H1 (cell line): Measurements from ENCODE around the gene PRDM2. TPM values are rescaled to one million over a fixed set of nuclear protein-coding genes. Genes with fewer than 3 reads are reported as not detected.

Experiments used
- CTCF ChIA-PET: fragments of 300-600 bp; sonication (Branson Sonifier 250); formaldehyde crosslinking; loops from one replicate; lab custom pipeline; 2021; ENCODE audit not compliant: partially characterized antibody; lab: Charles Lee
- POLR2A ChIA-PET: fragments of 300-600 bp; sonication (Branson Sonifier 250); formaldehyde crosslinking; loops from one replicate; lab custom pipeline; 2021; ENCODE audit warnings: inconsistent platforms; ENCODE audit not compliant: partially characterized antibody; lab: Charles Lee
- DNase-seq, 2 experiments: peaks; one replicate each; pipeline versions ENCODE4 v3.0.0 to v3.0.0-alpha.2; 2010 to 2022; ENCODE audit warnings: low spot score in 2 of 2, low read depth in 1 of 2, mixed read lengths in 1 of 2
- FAIRE-seq: peaks from 2 replicates; lab custom pipeline; 2011; peaks lifted over from hg19 to GRCh38; lab: Jason Lieb, UNC
- H2AFZ ChIP-seq: 2 replicates; pipeline ENCODE4 v1.8.1; 2012; ENCODE audit warnings: low read length, inconsistent platforms
- H2AK5ac ChIP-seq: 2 replicates; pipeline ENCODE4 v1.6.1; 2013; ENCODE audit warnings: low read depth, low read length
- H2BK120ac ChIP-seq: replicated peaks from 2 replicates; pipeline ENCODE3; 2013; ENCODE audit warnings: low read depth, low read length, inconsistent platforms
- H2BK12ac ChIP-seq: 2 replicates; pipeline ENCODE4 v1.6.1; 2013; ENCODE audit warnings: low read depth, low read length
- H2BK15ac ChIP-seq: 2 replicates; pipeline ENCODE4 v1.6.1; 2013; ENCODE audit warnings: low read length
- H2BK20ac ChIP-seq: 2 replicates; pipeline ENCODE4 v1.6.1; 2013; ENCODE audit warnings: low read length
- H2BK5ac ChIP-seq: 2 replicates; pipeline ENCODE4 v1.6.1; 2013; ENCODE audit warnings: low read depth, low read length
- H3K14ac ChIP-seq: 2 replicates; pipeline ENCODE4 v1.6.1; 2013; ENCODE audit warnings: inconsistent platforms; ENCODE audit not compliant: insufficient read length
- H3K18ac ChIP-seq: 2 replicates; pipeline ENCODE4 v1.6.1; 2013; ENCODE audit warnings: low read length; ENCODE audit errors: extremely low read depth
- H3K23ac ChIP-seq: 2 replicates; pipeline ENCODE4 v1.6.1; 2013; ENCODE audit warnings: inconsistent platforms; ENCODE audit not compliant: insufficient read length
- H3K23me2 ChIP-seq: 2 replicates; pipeline ENCODE4 v1.6.1; 2013; ENCODE audit warnings: low read depth, low read length
- H3K27ac ChIP-seq: 2 replicates; pipeline ENCODE4 v1.6.1; 2011; ENCODE audit warnings: low read depth, low read length, inconsistent platforms
- H3K27me3 ChIP-seq, 4 experiments: replicated peaks in 1 of 4; 1 replicate in 1 of 4; 2 replicates in 3 of 4; pipeline versions ENCODE4 v1.6.1 to v1.8.1; 2011 to 2013; ENCODE audit warnings: low read length in 3 of 4, mild to moderate bottlenecking in 3 of 4, inconsistent platforms in 2 of 4, mixed read lengths in 2 of 4, moderate library complexity in 1 of 4; ENCODE audit not compliant: control insufficient read depth in 3 of 4, insufficient read depth in 3 of 4; ENCODE audit errors: extremely low read depth in 1 of 4
- H3K36me3 ChIP-seq, 4 experiments: 2 replicates each; pipeline versions ENCODE4 v1.6.1 to v1.8.1; 2011 to 2013; ENCODE audit warnings: mild to moderate bottlenecking in 4 of 4, low read length in 3 of 4, moderate library complexity in 2 of 4, control low read depth in 1 of 4, inconsistent platforms in 1 of 4; ENCODE audit not compliant: insufficient read depth in 4 of 4, control insufficient read depth in 2 of 4
- H3K4ac ChIP-seq: replicated peaks from 2 replicates; pipeline ENCODE3; 2013; ENCODE audit warnings: low read length, low read depth, mixed read lengths, inconsistent platforms; ENCODE audit not compliant: insufficient read length
- H3K4me1 ChIP-seq, 4 experiments: replicated peaks in 1 of 4; 1 replicate in 1 of 4; 2 replicates in 3 of 4; pipeline versions ENCODE4 v1.6.1 to v1.8.1; 2011 to 2013; ENCODE audit warnings: low read length in 3 of 4, inconsistent platforms in 2 of 4, mixed read lengths in 1 of 4; ENCODE audit not compliant: insufficient read depth in 4 of 4, control insufficient read depth in 3 of 4
- H3K4me2 ChIP-seq, 2 experiments: 2 replicates each; pipeline versions ENCODE4 v1.6.1 to v1.8.1; 2011 to 2013; ENCODE audit warnings: low read depth in 2 of 2, low read length in 2 of 2, control low read depth in 1 of 2, inconsistent platforms in 1 of 2, mild to moderate bottlenecking in 1 of 2; ENCODE audit not compliant: insufficient read depth in 1 of 2
- H3K4me3 ChIP-seq, 4 experiments: fragments of 200-600, 300-600 bp in 1 of 4; sonication (generic), shearing (Covaris generic), sonication (Bioruptor Twin) in 1 of 4; 2 replicates each; pipeline versions ENCODE4 v1.5.1 to v1.8.1; 2011 to 2016; ENCODE audit warnings: low read length in 4 of 4, low read depth in 3 of 4, control low read depth in 2 of 4, inconsistent platforms in 2 of 4, mild to moderate bottlenecking in 2 of 4, mixed read lengths in 1 of 4, moderate library complexity in 1 of 4; ENCODE audit not compliant: insufficient read depth in 2 of 4; ENCODE audit errors: extremely low read depth in 1 of 4
- H3K56ac ChIP-seq: replicated peaks from 2 replicates; pipeline ENCODE3; 2013; ENCODE audit warnings: low read depth, mild to moderate bottlenecking, mixed read lengths, low read length, inconsistent platforms; ENCODE audit not compliant: insufficient read length
- H3K79me1 ChIP-seq: 2 replicates; pipeline ENCODE4 v1.6.1; 2013; ENCODE audit warnings: low read depth, low read length, control low read depth
- H3K79me2 ChIP-seq, 2 experiments: 2 replicates each; pipeline versions ENCODE4 v1.6.1 to v1.8.1; 2012 to 2013; ENCODE audit warnings: low read length in 2 of 2, mild to moderate bottlenecking in 2 of 2, inconsistent platforms in 1 of 2; ENCODE audit not compliant: insufficient read depth in 2 of 2, control insufficient read depth in 1 of 2
- H3K9ac ChIP-seq, 4 experiments: replicated peaks in 1 of 4; 1 replicate in 1 of 4; 2 replicates in 3 of 4; pipeline versions ENCODE4 v1.6.1 to v1.8.1; 2011 to 2013; ENCODE audit warnings: low read depth in 3 of 4, low read length in 3 of 4, control low read depth in 2 of 4, mild to moderate bottlenecking in 2 of 4, moderate library complexity in 2 of 4, inconsistent platforms in 1 of 4; ENCODE audit errors: extremely low read depth in 1 of 4
- H3K9me3 ChIP-seq, 2 experiments: 2 replicates each; pipeline versions ENCODE4 v1.6.1 to v1.8.1; 2012 to 2013; ENCODE audit warnings: mild to moderate bottlenecking in 2 of 2, moderate library complexity in 2 of 2, control low read depth in 1 of 2, inconsistent platforms in 1 of 2, low read depth in 1 of 2, low read length in 1 of 2, mixed read lengths in 1 of 2; ENCODE audit not compliant: insufficient read depth in 2 of 2
- H4K20me1 ChIP-seq, 2 experiments: replicated peaks in 1 of 2; 2 replicates each; pipeline versions ENCODE3 to v1.8.1; 2011 to 2013; ENCODE audit warnings: inconsistent platforms in 2 of 2, low read length in 2 of 2, mild to moderate bottlenecking in 1 of 2; ENCODE audit not compliant: insufficient read depth in 2 of 2, control insufficient read depth in 1 of 2
- H4K5ac ChIP-seq: 2 replicates; pipeline ENCODE4 v1.6.1; 2013; ENCODE audit warnings: low read length, low read depth, mixed read lengths, inconsistent platforms; ENCODE audit not compliant: insufficient read length
- H4K8ac ChIP-seq: 2 replicates; pipeline ENCODE4 v1.8.0; 2013; ENCODE audit warnings: mild to moderate bottlenecking, moderate library complexity, low read length, inconsistent platforms; ENCODE audit not compliant: insufficient read depth; ENCODE audit errors: extremely low read depth
- H4K91ac ChIP-seq: replicated peaks from 2 replicates; pipeline ENCODE3; 2013; ENCODE audit warnings: low read length, mixed read lengths, inconsistent platforms; ENCODE audit not compliant: insufficient read length
- BACH1 ChIP-seq: IDR thresholded peaks from 2 replicates; pipeline ENCODE4 v1.6.1; 2012; ENCODE audit warnings: low read length, improper control_type of control experiment
- CEBPB ChIP-seq: IDR thresholded peaks from 2 replicates; pipeline ENCODE4 v1.6.1; 2012; ENCODE audit warnings: low read depth, low read length
- CHD2 ChIP-seq: IDR thresholded peaks from 2 replicates; pipeline ENCODE4 v1.6.1; 2012; ENCODE audit warnings: low read length, improper control_type of control experiment
- EGR1 ChIP-seq: IDR thresholded peaks from 2 replicates; pipeline ENCODE4 v1.6.1; 2011; ENCODE audit warnings: low read depth, low read length, borderline replicate concordance
- JUN ChIP-seq: IDR thresholded peaks from 2 replicates; pipeline ENCODE4 v1.6.1; 2011; ENCODE audit warnings: low read depth, mild to moderate bottlenecking, improper control_type of control experiment, low read length
- NRF1 ChIP-seq: IDR thresholded peaks from 2 replicates; pipeline ENCODE4 v1.6.1; 2011; ENCODE audit warnings: mild to moderate bottlenecking, low read depth, low read length, improper control_type of control experiment
- POLR2A ChIP-seq, 2 experiments: IDR thresholded peaks; 1 replicate in 1 of 2; 2 replicates in 1 of 2; pipeline ENCODE4 v1.6.1; 2011; ENCODE audit warnings: low read depth in 2 of 2, low read length in 2 of 2, mild to moderate bottlenecking in 2 of 2; ENCODE audit errors: control extremely low read depth in 1 of 2
- POU5F1 ChIP-seq: IDR thresholded peaks from 2 replicates; pipeline ENCODE4 v1.6.1; 2011; ENCODE audit warnings: low read depth, mild to moderate bottlenecking, low read length, moderate library complexity
- SAP30 ChIP-seq: fragments of 300-600 bp; sonication (generic); IDR thresholded peaks from 2 replicates; pipeline ENCODE4 v1.7.1; 2012; ENCODE audit warnings: low read length, moderate library complexity, mild to moderate bottlenecking, inconsistent platforms; ENCODE audit not compliant: insufficient read depth, insufficient replicate concordance
- SIN3A ChIP-seq, 2 experiments: IDR thresholded peaks in 1 of 2; conservative IDR thresholded peaks in 1 of 2; 2 replicates each; pipeline ENCODE4 v1.6.1; 2011 to 2012; ENCODE audit warnings: low read length in 2 of 2, improper control_type of control experiment in 1 of 2, low read depth in 1 of 2, mild to moderate bottlenecking in 1 of 2
- SUZ12 ChIP-seq: fragments of 200-600 bp; sonication (generic); IDR thresholded peaks from 2 replicates; pipeline ENCODE4 v1.6.1; 2012; ENCODE audit warnings: mild to moderate bottlenecking, inconsistent platforms, low read length, moderate library complexity, mixed read lengths
- WGBS, 2 experiments: shearing (Covaris generic) in 1 of 2; methylation state at CpG; one replicate each; pipeline versions ENCODE4 v1.1.6 to v1.1.7; 2013 to 2015; ENCODE audit warnings: low lambda C conversion rate in 2 of 2, mixed read lengths in 2 of 2, inconsistent platforms in 1 of 2, low coverage in 1 of 2, missing lambda C conversion rate in 1 of 2; ENCODE audit not compliant: insufficient replicate concordance in 2 of 2, insufficient coverage in 1 of 2, insufficient read length in 1 of 2; ENCODE audit errors: extremely low coverage in 1 of 2, missing lambda C conversion rate in 1 of 2; 5-methylcytosine and 5-hydroxymethylcytosine counted together
- polyA plus RNA-seq, 7 experiments: library from polyadenylated mRNA; depleted of rRNA in 3 of 7; stranded (reverse) in 5 of 7; unstranded in 2 of 7; fragments of >200 nt in 5 of 7; fragments of 200-250 nt in 2 of 7; gene quantifications; 1 replicate in 5 of 7; 2 replicates in 1 of 7; 4 replicates in 1 of 7; pipeline versions ENCODE4 v1.2.1 to v1.2.3, GENCODE V29; 2011 to 2013; ENCODE audit warnings: missing spikeins in 2 of 7, mixed read lengths in 2 of 7
- total RNA-seq: library from RNA; stranded (reverse); fragmentation: NEBNext Ultra II Directional; extraction: Animal tissue kit (Norgen Biotek cat#: 25700); gene quantifications from 2 replicates; pipeline ENCODE4 v1.2.1, GENCODE V29; 2021
- TF ChIP-seq, protein P1 (sequence below): IDR thresholded peaks from 2 replicates; pipeline ENCODE4 v1.6.1; 2012; ENCODE audit warnings: low read length, inconsistent platforms

PRDM2 gene
- total and polyA plus RNA-seq, 2 of the 8 experiments (the other 6 are each of a cell fraction or from before 2014, with no cell fraction given): 5.8 to 21.2 TPM

DNA sequence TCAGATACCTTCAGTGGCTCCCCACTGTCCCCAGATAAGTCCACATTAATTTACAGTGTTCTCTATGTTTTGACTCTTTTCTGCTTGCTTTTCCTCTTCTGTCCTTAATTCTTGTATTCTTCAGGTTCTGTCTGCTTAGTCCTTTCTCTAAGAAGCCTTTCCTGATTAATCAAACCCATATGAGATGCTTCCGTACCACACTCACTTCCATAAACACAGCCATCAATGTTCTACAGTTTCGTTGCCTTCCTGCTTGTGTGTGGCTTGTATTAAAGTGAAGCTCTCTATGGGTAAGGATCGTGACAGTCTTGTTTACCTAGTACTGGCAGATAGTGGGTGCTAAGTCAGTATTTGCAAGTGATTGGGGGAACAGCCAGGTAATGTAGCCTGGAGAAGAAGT, 75.9 kb downstream of the PRDM2 start:
- Histone ChIP-seq H3K4me1 (no peaks in the 10 kb centered on the region), H3K56ac (no peak overlapping the region), H3K9me3 (no peaks in the 10 kb centered on the region), H2AK5ac (no peak overlapping the region), H2BK15ac (no peak overlapping the region), H3K23ac (no peak overlapping the region), H3K36me3 (peaks cover 3 to 19% (median 8%) of the 10 kb centered on the region in 4 experiments; a peak in 7 of 8 replicates), H4K20me1 (no peaks in the 10 kb centered on the region), H4K91ac (no peak overlapping the region), H3K27ac (no peak overlapping the region), H3K27me3 (no peaks in the 10 kb centered on the region), H2AFZ (no peak overlapping the region), H2BK5ac (no peak overlapping the region), H3K79me2 (0 out of 4 replicates have a peak, but pooled peaks cover 0 to 3% of the 10 kb centered on the region in 2 experiments), H2BK12ac (no peak overlapping the region), H3K4me3 (no peak overlapping the region), H3K79me1 (no peaks in the 10 kb centered on the region; the same call in 1 of the 2 replicates), H3K4me2 (no peak overlapping the region), H4K5ac (no peak overlapping the region), H2BK120ac (no peak overlapping the region), H3K14ac (no peak overlapping the region), H2BK20ac (no peak overlapping the region), H3K9ac (no peak overlapping the region), H3K18ac (no peak overlapping the region), H3K4ac (no peak overlapping the region), H3K23me2 (no peaks in the 10 kb centered on the region), H4K8ac (no peak overlapping the region)
- TF ChIP-seq EGR1 (no peak), SIN3A (conservative IDR thresholded peaks at IDR 0.05 in 1 of 2, IDR thresholded peaks at IDR 0.05 in 1 of 2; ENCODE audit: low read depth in 1 of 2, low read length in 2 of 2) (no peak), SUZ12 (no peak), POLR2A (IDR thresholded peaks at IDR 0.05; ENCODE audit: control extremely low read depth in 1 of 2, low read depth in 2 of 2, low read length in 2 of 2) (no peak), JUN (no peak), CHD2 (no peak), CEBPB (no peak), POU5F1 (no peak), SAP30 (no peak), BACH1 (no peak), NRF1 (no peak)
- TF ChIP-seq, protein P1, sequence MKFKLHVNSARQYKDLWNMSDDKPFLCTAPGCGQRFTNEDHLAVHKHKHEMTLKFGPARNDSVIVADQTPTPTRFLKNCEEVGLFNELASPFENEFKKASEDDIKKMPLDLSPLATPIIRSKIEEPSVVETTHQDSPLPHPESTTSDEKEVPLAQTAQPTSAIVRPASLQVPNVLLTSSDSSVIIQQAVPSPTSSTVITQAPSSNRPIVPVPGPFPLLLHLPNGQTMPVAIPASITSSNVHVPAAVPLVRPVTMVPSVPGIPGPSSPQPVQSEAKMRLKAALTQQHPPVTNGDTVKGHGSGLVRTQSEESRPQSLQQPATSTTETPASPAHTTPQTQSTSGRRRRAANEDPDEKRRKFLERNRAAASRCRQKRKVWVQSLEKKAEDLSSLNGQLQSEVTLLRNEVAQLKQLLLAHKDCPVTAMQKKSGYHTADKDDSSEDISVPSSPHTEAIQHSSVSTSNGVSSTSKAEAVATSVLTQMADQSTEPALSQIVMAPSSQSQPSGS: no peak
- FAIRE-seq: no peak
- CTCF ChIA-PET: interaction anchor here (0.6 to 1.3 kb wide), 3 partner anchors 11 to 111 kb away, joined by 3 to 5 read pairs (median 3); no protein-coding TSS in a partner anchor
- POLR2A ChIA-PET: no interaction called here
- 77% methylated on average over 3 of the region's 3 CpGs; no CpG with 5 or more reads in 1 of the 2 experiments for WGBS, 2 experiments
- no peak for DNase-seq
